WI38 (cell line): ENCODE measurements around the gene PLEKHA6.

Experiments used
- H3K4me3 ChIP-seq: 2 replicates; pipeline ENCODE4 v1.5.1; 2011; ENCODE audit warnings: low read depth, mild to moderate bottlenecking, control low read depth, low read length
- TF ChIP-seq, protein P1 (sequence below): IDR thresholded peaks from 2 replicates; pipeline ENCODE4 v1.5.1; 2012; ENCODE audit warnings: low read depth, mild to moderate bottlenecking, control low read depth, low read length

Gene PLEKHA6

DNA sequence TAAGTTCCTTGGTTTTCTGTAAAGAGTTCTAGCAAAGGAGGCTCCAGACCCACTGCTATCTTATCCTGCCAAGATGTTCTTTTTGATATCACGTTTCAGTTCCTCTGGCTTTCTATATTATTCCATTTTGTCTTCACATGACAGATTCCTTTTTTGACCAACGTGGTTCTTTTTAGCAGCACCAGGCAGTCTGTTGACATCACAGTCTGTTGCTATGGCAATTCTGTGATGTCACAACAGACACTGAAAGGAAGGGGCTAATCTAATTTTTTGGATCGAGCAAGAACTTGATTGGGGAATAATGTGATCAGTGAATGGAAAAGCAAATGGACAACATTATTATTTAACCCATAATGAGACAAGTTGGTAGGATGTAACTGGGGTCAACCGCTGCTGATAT, 81.5 kb downstream of the PLEKHA6 start:
- TF ChIP-seq, protein P1, sequence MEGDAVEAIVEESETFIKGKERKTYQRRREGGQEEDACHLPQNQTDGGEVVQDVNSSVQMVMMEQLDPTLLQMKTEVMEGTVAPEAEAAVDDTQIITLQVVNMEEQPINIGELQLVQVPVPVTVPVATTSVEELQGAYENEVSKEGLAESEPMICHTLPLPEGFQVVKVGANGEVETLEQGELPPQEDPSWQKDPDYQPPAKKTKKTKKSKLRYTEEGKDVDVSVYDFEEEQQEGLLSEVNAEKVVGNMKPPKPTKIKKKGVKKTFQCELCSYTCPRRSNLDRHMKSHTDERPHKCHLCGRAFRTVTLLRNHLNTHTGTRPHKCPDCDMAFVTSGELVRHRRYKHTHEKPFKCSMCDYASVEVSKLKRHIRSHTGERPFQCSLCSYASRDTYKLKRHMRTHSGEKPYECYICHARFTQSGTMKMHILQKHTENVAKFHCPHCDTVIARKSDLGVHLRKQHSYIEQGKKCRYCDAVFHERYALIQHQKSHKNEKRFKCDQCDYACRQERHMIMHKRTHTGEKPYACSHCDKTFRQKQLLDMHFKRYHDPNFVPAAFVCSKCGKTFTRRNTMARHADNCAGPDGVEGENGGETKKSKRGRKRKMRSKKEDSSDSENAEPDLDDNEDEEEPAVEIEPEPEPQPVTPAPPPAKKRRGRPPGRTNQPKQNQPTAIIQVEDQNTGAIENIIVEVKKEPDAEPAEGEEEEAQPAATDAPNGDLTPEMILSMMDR: no peak
- H3K4me3 ChIP-seq: no peak overlapping the region

DNA sequence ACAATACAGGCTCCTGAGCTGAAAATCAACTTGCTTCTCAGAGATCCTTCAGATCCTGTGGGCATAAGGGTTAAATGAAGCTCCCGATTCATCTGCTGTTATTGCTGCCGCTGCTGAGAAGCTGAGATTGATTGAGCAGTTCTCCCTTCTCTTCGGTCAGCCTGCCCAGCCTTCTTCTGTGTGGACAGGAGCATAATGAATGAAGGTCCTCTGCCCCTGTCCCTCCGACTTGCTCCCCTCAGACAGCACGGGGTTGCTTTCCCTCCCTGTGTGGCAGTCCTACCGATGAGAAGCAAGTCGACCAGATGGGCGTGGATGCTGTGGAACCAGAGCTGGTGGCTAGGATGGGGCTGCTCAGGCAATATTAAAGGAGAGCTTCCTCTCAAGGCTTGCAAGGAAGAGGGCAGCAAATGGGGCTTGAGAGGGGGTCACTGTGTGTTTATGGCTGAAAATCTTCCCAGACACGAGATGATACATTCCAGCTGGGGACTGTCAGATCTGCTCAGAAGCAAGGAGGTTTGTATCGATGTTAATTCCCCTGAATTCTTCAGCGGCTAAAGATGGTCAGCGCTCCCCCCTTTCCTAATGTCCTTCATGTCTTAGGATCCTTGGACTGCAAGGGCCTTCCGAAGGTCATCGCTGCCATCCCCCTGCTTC, 82.0 kb downstream of the PLEKHA6 start:
- H3K4me3 ChIP-seq: no peak overlapping the region

DNA sequence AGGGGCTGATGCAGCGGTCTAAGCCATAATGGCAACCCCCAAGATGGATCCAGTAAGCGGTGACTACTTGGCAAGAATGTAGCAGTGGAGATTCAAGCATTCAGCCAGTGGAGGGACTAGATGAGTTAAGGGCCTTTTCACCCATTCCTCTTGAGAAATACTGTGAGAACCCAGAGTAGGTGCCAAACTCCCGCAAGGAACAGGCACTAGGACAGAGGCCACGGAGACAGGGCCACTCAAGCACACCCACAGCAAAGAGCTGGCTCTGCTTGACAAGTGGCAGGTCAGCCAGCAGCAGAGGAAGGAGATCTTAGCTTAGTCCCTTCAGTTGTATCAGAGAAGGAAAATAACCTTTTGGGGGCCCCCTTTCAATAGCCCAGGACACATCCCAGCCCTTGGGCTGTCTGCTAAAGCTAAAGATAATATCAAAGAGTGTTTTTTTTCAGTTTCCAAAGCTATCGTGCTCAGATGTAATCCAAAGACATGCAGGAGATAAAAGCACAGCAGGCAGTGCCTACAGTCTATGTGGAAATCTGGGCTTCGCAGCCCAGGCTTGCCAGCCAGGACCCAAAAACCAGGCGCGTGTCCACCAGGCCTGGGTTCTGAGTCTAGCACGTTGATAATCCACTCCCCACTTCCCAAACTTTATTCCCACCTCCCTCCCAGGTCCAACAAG, 83.9 kb downstream of the PLEKHA6 start:
- H3K4me3 ChIP-seq: no peak overlapping the region
- TF ChIP-seq, protein P1: no peak

More for the DNA sequence above, 82.0 kb downstream of the PLEKHA6 start:
- TF ChIP-seq, protein P1: no peak

DNA sequence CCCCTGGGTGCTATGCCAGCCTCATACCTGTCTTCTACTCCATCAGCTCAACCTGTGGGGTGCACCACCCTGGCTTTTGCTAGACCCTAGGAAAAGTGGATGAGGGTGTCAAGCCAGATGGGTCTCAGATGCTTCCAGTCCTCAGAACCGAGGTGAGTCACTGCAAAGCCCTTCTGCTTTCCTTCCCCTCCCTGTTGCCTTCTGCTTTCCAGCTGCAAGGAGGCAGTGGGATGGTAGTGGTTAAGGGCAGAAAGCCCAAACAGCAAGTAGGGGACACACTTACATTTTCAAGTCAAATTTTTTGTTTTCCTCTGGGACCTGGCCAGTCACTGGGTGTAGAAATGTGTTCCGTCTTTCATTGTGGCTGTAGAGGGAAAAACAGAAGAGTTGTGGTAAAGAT, 85.3 kb downstream of the PLEKHA6 start:
- no peak overlapping the region for H3K4me3 ChIP-seq
- TF ChIP-seq, protein P1: no peak

DNA sequence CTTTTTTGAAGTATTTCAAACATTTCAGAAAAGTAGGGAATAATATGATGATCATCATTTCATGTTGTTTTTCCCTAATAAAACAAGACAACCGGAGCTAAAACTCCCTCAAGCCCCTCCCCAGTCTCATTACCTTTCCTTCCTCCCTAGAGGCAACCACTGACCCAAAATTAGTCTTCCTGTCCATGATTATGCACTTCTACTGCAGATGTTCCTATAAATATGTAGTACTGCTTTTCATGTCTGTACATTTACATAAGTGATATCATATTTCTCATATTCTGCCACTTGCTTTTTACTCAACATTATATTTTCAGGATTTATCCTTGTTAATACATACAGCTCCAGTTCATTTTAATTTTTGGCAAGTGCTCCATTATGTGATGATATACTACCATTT, 87.2 kb downstream of the PLEKHA6 start:
- TF ChIP-seq, protein P1: no peak
- no peak overlapping the region for H3K4me3 ChIP-seq

DNA sequence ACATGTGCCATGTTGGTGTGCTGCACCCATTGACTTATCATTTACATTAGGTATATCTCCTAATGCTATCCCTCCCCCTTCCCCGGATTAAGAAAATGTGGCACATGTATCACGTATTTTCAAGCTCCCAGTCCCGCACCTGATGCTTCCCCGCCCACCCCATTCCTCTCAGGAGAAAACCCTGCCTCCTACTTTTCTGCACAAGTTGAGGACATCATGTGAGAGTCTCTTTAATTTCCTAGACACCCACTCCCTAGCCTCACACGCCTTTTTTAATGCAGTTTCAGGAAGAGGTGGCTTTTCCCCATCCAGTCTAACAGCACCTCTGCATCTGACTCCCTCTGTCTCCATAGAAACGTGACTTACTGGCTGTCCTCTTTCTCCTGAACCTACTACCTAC, 87.8 kb downstream of the PLEKHA6 start:
- TF ChIP-seq, protein P1: no peak
- no peak overlapping the region for H3K4me3 ChIP-seq

DNA sequence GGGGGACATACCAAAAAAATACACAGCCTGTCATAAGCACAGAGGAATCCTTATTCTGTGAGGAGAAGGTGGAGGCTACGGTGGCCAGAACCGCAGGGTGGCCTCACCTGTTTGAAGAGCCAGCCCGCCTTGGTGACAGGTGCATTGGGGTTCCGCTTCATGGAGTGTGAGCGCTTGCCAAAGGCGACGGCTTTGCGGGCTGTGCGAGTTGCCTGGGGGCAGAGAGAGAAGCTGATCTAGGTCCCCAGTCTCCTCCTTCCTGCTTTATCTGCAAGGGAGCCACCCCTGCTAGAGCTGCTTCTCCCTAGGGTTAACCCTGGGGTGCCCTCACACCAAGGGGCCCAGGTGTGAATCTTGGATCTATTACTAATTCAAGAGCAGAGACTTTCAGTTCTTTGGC, 91.6 kb downstream of the PLEKHA6 start:
- TF ChIP-seq, protein P1: no peak
- no peak overlapping the region for H3K4me3 ChIP-seq
